Upper lobe of left lung (tissue), 4 donors: ENCODE measurements around the gene CACFD1.

Experiments used
- POLR2AphosphoS5 ChIP-seq, 2 donors: sonication (generic); formaldehyde crosslinking; IDR thresholded peaks; one replicate each; pipeline ENCODE4 v1.5.1; 2017; ENCODE audit warnings: antibody characterized with exemption in 2 of 2
- TF ChIP-seq, protein P1 (sequence below), 6 experiments: fragments of 450-650 bp in 4 of 6; fragments of 200-600 bp in 2 of 6; sonication (generic) in 2 of 6; IDR thresholded peaks; one replicate each; pipeline ENCODE4 v1.5.1; 2016 to 2019; ENCODE audit warnings: antibody characterized with exemption in 6 of 6

DNA sequence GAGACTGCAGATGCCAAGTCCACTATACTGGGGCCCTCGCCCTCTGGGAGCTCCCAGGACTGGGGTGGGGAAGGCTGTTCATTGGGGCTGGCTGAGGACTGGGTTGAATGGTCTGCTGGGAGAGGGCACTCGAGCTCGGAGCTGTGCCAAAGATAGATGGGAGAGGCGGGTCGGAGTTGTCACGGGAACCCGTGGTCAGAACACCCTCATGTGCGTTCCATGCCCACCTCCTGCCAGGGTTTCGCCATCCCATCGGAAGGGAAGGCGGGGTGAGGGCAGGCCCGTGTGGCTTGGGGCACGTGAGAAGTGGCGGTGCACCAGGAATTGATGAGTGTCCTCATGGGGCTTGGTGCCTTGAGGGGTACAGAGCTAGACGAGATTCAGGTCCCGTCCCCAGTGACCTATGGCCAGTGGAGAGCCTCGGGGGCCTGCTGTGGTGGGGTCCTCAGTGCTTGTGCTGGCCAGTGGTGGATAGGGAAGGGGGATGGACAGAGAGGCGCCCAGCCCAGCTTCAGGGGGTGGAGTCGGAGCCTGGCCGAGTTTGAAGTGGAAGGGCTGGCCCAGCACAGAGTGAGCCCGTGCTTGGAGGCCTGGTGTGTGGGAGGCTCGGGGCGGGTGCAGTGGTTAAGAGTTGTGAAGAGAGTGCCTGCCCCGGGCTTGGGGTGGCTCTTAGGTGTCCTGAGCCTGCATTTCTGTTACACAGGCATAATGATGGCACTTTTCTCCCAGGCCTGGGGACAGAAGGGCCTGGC, 4.3 kb downstream of the CACFD1 start:
- TF ChIP-seq POLR2AphosphoS5 (IDR thresholded peaks at IDR 0.05) = peak in 1 of 2 donors; percentile 9
- TF ChIP-seq, protein P1, sequence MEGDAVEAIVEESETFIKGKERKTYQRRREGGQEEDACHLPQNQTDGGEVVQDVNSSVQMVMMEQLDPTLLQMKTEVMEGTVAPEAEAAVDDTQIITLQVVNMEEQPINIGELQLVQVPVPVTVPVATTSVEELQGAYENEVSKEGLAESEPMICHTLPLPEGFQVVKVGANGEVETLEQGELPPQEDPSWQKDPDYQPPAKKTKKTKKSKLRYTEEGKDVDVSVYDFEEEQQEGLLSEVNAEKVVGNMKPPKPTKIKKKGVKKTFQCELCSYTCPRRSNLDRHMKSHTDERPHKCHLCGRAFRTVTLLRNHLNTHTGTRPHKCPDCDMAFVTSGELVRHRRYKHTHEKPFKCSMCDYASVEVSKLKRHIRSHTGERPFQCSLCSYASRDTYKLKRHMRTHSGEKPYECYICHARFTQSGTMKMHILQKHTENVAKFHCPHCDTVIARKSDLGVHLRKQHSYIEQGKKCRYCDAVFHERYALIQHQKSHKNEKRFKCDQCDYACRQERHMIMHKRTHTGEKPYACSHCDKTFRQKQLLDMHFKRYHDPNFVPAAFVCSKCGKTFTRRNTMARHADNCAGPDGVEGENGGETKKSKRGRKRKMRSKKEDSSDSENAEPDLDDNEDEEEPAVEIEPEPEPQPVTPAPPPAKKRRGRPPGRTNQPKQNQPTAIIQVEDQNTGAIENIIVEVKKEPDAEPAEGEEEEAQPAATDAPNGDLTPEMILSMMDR (IDR thresholded peaks at IDR 0.05) = no peak
